Measurements from ENCODE around the gene COL4A2. TPM values are rescaled to one million over a fixed set of nuclear protein-coding genes. Genes with fewer than 3 reads are reported as not detected.

The COL4A2 gene
- total RNA-seq, 1 donor from 2014 or later, result 60.9 TPM

DNA sequence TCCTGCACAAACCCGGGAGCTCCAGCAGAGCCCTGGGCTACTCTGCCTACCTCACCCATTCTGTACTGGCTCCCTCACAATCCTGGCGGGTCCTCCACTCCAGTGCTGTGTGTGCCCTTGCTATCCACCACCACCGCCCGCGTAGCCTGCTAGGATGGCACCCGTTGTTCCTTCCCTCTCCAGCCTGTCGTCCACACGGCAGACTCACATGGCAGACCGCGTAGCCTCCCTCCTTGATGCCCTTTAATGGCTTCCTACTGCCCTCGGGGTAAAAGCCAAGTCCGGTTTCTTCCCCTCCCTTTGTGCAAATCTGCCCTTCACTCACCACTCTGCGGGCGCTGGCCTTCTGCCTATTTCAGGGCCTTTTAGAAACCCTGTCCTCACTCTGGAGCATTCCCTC, 147.9 kb downstream of the COL4A2 start:
- DNase-seq, result no peak
- Mint-ChIP-seq H3K4me3 (ENCODE audit: unreplicated experiment) (no peak overlapping the region), H3K36me3 (ENCODE audit: unreplicated experiment) (no peaks in the 10 kb centered on the region), H3K27me3 (ENCODE audit: unreplicated experiment) (peaks cover 8% of the 10 kb centered on the region), H3K4me1 (ENCODE audit: low read depth, unreplicated experiment) (peaks cover 8% of the 10 kb centered on the region), H3K27ac (ENCODE audit: unreplicated experiment) (no peak overlapping the region), H3K9me3 (ENCODE audit: unreplicated experiment) (peaks cover 2% of the 10 kb centered on the region)
- TF ChIP-seq, protein P1, sequence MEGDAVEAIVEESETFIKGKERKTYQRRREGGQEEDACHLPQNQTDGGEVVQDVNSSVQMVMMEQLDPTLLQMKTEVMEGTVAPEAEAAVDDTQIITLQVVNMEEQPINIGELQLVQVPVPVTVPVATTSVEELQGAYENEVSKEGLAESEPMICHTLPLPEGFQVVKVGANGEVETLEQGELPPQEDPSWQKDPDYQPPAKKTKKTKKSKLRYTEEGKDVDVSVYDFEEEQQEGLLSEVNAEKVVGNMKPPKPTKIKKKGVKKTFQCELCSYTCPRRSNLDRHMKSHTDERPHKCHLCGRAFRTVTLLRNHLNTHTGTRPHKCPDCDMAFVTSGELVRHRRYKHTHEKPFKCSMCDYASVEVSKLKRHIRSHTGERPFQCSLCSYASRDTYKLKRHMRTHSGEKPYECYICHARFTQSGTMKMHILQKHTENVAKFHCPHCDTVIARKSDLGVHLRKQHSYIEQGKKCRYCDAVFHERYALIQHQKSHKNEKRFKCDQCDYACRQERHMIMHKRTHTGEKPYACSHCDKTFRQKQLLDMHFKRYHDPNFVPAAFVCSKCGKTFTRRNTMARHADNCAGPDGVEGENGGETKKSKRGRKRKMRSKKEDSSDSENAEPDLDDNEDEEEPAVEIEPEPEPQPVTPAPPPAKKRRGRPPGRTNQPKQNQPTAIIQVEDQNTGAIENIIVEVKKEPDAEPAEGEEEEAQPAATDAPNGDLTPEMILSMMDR (IDR thresholded peaks at IDR 0.05; ENCODE audit: partially characterized antibody, unreplicated experiment), result no peak

DNA sequence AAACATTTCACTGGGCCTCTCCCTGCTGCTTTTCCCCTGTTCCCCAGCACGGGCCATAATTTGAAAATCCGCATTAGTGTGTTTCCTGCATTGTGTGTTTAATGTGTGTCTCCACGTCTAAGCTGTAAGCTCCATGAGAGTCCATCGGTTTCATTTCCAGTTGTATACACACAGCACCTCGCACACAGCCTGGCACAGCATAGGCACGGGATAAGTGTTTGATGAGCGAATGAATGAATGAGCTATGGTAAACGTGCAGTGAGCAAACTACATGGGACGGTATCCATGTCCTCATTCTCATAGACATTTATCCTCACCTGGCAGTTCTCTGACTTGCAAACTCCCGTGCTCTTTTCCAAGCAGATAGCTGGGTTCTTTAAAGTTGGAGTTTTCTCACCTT, 148.4 kb downstream of the COL4A2 start:
- TF ChIP-seq, protein P1 (IDR thresholded peaks at IDR 0.05; ENCODE audit: partially characterized antibody, unreplicated experiment), result no peak
- H3K9me3 Mint-ChIP-seq (ENCODE audit: unreplicated experiment), result peaks cover 2% of the 10 kb centered on the region
- no peaks in the 10 kb centered on the region for H3K36me3 Mint-ChIP-seq (ENCODE audit: unreplicated experiment)
- peaks cover 8% of the 10 kb centered on the region for H3K27me3 Mint-ChIP-seq (ENCODE audit: unreplicated experiment)
- H3K27ac Mint-ChIP-seq (ENCODE audit: unreplicated experiment), result peak overlapping the region; percentile 46
- peaks cover 8% of the 10 kb centered on the region for H3K4me1 Mint-ChIP-seq (ENCODE audit: low read depth, unreplicated experiment)
- DNase-seq, result no peak
- no peak overlapping the region for H3K4me3 Mint-ChIP-seq (ENCODE audit: unreplicated experiment)

- H3K27me3 Mint-ChIP-seq (ENCODE audit: unreplicated experiment), result peaks cover 8% of the 10 kb centered on the region
- peak; percentile 84 for DNase-seq
- peak overlapping the region; percentile 14 for H3K27ac Mint-ChIP-seq (ENCODE audit: unreplicated experiment)
- TF ChIP-seq, protein P1 (IDR thresholded peaks at IDR 0.05; ENCODE audit: partially characterized antibody, unreplicated experiment), result peak; percentile 54
- H3K4me3 Mint-ChIP-seq (ENCODE audit: unreplicated experiment), result peak overlapping the region; percentile 6
- no peaks in the 10 kb centered on the region for H3K36me3 Mint-ChIP-seq (ENCODE audit: unreplicated experiment)
- peaks cover 2% of the 10 kb centered on the region for H3K9me3 Mint-ChIP-seq (ENCODE audit: unreplicated experiment)
- peaks cover 8% of the 10 kb centered on the region for H3K4me1 Mint-ChIP-seq (ENCODE audit: low read depth, unreplicated experiment)
Measured at GRCh38 chr13:110455941-110456340, 148.9 kb downstream of the COL4A2 start.

- Mint-ChIP-seq H3K36me3 (ENCODE audit: unreplicated experiment) (no peaks in the 10 kb centered on the region), H3K9me3 (ENCODE audit: unreplicated experiment) (no peaks in the 10 kb centered on the region), H3K4me1 (ENCODE audit: low read depth, unreplicated experiment) (peaks cover 8% of the 10 kb centered on the region), H3K27me3 (ENCODE audit: unreplicated experiment) (peaks cover 8% of the 10 kb centered on the region), H3K4me3 (ENCODE audit: unreplicated experiment) (no peak overlapping the region), H3K27ac (ENCODE audit: unreplicated experiment) (no peak overlapping the region)
- DNase-seq, result no peak
- TF ChIP-seq, protein P1 (IDR thresholded peaks at IDR 0.05; ENCODE audit: partially characterized antibody, unreplicated experiment), result no peak
Measured at GRCh38 chr13:110456550-110456949, 149.5 kb downstream of the COL4A2 start.

GRCh38 chr13:110457361-110457760, 150.3 kb downstream of the COL4A2 start:
- peaks cover 8% of the 10 kb centered on the region for H3K4me1 Mint-ChIP-seq (ENCODE audit: low read depth, unreplicated experiment)
- H3K36me3 Mint-ChIP-seq (ENCODE audit: unreplicated experiment), result no peaks in the 10 kb centered on the region
- H3K27ac Mint-ChIP-seq (ENCODE audit: unreplicated experiment), result no peak overlapping the region
- H3K27me3 Mint-ChIP-seq (ENCODE audit: unreplicated experiment), result peaks cover 9% of the 10 kb centered on the region
- no peak overlapping the region for H3K4me3 Mint-ChIP-seq (ENCODE audit: unreplicated experiment)
- TF ChIP-seq, protein P1 (IDR thresholded peaks at IDR 0.05; ENCODE audit: partially characterized antibody, unreplicated experiment), result no peak
- DNase-seq, result no peak
- H3K9me3 Mint-ChIP-seq (ENCODE audit: unreplicated experiment), result no peaks in the 10 kb centered on the region
